Left hindlimb (tissue), 1 donor: ENCODE measurements around the gene TXK.

Source experiments
- DNase-seq: peaks from one replicate; pipeline ENCODE4 v3.0.0-alpha.2; 2018

Gene TXK

GRCh38 chr4:48133669-48134068 lies 381 bp downstream of the TXK start:
- DNase-seq, result no peak

- no peak for DNase-seq
Measured at GRCh38 chr4:48131736-48132135, 2.3 kb downstream of the TXK start.

DNA sequence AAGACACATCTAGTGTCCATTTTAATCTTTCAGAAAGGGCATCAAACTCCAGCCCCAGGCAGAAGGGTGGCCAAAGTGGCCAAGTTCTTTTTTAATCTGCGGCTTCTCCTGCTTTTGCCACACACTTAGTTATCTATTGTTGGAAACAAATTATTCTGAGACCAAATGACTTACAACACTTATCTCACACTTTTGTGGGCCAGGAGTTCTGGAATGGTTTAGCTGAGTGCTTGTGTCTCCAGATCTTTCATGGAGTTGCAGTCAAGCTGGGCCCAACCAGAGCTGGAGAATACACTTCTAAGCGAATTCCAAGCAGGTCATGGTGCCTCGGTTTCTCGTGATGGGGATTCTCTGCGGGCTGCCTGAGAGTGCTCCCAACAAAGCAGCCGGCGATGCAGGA lies 4.0 kb downstream of the TXK start:
- no peak for DNase-seq

DNA sequence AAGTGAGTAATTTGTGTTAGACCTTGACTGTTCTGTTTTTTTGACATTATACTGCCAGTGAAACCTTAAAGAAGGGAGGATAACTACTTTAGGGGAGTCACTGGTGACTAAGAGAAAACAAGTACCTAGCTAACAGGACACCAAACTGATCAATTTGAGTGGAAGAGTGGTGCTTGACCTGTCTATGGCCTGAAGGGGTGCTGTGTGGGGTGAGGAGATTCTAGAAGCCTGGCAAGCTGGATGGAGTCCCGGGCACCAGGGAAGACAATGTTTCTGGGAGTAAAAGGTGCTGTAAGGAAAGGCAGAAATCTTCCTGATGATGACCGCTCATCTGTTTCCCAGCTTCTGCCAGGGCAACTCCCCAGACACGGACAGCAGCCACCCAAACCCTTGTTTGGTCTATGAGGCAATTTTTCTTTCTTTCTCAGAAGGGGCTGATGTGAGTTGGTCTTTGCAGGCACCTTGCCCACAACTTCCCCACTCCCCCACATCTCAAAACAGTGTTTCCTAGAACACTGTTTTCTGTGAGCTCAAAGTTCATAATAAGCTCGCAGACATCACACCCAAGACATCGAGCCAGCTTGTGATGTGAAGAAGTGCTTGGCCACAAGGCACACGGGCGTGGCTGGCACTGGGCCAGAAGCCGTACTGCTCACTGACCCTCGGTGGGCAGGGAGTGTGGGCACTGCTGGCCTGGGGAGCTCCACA lies 4.6 kb downstream of the TXK start:
- no peak for DNase-seq

GRCh38 chr4:48127682-48128404 lies 6.2 kb downstream of the TXK start:
- peak; percentile 61 for DNase-seq

DNA sequence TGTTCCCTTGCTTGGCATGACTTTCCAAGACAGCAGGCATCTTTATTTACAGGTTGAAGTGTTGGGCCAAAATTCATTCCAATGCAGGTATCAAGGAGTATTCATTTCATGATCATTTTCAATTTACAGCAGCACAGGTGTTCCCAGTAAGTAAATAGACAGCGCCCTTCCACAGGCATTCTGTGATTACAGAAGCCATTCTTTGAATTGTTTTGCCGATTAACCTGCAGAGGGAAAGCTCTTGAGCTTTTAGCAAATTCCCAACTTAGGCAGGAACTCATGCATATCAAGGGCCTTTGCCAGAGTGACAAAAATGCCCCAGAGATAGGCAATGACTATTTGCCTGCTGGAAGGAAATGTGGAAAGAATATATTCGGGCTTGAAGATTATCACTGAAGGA lies 6.8 kb downstream of the TXK start:
- DNase-seq, result no peak

DNA sequence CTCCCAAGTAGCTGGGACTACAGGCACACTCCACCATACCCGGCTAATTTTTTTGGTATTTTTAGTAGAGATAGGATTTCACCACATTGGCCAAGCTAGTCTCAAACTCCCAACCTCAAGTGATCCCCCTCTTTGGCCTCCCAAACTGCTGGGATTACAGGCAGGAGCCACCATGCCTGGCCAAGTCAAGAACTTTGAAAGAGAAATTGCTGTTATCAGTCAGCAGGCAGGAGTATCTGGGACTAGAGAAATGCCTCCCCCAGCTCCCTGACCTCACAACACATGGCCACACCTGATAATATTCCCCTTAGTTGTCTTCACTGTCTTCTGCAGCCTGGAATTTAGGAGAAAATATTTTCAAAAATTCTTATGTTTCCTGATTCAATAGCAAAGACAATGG lies 7.4 kb downstream of the TXK start:
- no peak for DNase-seq

GRCh38 chr4:48124870-48125269 lies 9.2 kb downstream of the TXK start:
- no peak for DNase-seq

GRCh38 chr4:48122756-48123155 lies 11.3 kb downstream of the TXK start:
- DNase-seq, result no peak

GRCh38 chr4:48121180-48121579 lies 12.9 kb downstream of the TXK start:
- no peak for DNase-seq

DNA sequence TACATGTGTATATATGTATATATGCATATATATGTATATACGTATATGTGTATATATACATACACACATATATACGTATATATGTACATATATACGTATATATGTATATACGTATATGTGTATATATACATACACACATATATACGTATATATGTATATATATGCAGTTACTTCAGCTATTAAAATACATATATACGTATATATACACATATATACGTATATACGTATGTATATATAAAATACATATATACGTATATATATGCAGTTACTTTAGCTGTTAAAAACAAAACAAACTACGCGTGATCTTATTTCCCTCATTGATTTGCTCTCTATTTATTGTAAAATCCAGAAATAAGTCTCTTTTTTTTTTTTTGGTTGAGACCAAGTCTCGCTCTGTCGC lies 13.9 kb downstream of the TXK start:
- no peak for DNase-seq

DNA sequence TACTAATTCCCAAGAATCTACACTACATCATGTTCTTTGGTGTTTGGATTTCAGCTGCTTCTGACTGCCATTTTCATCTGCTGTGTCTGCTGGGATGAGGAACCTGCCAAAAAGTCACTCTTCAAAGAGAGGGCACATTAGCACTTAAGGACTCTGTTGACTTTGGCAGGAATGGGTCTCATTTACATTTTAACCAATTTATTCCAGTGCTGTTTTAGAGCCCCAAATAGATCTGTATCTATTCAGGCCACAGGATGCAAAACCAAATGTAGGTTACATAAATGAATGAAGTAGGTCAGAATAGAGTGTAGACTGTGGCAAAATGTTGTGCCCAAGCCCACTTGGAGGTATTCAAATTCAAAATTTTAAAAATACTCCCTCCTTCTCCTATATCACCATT lies 14.4 kb downstream of the TXK start:
- no peak for DNase-seq

DNA sequence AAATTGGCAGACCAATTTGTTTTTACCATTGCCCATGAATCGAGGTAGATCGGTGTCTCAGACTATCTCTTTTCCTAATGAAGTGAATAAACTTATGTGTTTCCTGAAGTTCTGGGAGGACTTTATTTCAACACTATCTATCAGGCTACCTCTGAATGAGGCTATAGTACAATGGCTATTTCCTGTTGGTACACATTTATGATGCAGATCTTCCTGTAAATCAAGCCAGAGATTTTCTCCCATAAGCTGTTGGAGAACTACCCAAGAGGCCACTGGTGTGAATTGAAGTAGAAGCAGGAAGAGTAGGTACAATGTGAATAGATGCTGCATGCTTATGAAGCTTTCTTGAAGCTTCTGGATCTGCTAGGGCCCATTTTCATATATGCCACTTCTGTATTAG lies 16.0 kb downstream of the TXK start:
- DNase-seq, result no peak

DNA sequence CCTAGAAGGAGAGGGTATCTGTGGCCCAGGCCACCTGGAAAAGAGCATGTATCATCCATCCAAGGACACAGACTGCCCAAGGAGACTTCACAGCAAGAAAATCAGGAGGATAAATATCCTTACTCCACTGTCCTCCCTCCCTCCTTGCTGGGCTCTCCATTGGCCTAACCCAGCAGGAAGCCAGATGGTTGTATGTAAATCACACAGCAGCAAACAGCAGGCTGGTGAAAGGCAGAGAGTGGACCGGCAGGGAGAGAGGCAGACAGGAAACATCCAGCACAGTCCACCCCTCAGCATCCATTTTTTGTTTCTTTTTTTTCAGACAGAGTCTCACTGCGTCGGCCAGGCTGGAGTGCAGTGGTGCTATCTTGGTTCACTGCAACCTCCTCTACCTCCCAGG lies 17.5 kb downstream of the TXK start:
- no peak for DNase-seq

- no peak for DNase-seq
Measured at GRCh38 chr4:48114412-48114811, 19.6 kb downstream of the TXK start.

DNA sequence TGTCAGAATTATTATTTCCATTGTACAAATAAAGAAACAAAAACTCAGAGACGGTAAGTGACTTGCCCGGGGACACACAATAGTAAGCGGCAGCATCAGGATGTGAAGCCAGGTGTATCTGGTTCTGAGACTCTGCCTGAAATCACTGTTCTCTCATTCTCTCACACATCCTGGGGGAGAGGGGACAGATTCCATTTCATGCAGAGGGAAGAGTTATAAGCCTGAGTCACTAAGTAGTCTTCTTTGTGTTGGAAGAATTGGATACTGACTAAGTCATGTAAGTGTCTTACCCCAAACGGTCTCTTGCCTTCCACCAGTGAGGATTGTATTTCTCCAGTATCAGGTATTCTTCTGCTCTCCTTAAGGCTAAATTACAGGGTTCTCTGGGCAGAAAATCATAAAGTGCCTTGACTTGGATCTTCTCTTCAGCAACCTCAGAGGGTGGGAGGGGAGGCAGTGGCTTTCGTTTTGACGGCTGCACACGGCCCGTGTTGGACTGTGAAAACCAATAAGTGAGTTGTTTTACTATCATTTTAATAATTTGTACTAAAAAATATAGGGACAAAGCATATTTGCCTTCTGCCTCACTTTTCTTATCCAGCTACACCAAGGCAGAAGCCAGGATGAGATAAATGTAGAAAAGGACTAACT lies 21.9 kb downstream of the TXK start:
- no peak for DNase-seq

DNA sequence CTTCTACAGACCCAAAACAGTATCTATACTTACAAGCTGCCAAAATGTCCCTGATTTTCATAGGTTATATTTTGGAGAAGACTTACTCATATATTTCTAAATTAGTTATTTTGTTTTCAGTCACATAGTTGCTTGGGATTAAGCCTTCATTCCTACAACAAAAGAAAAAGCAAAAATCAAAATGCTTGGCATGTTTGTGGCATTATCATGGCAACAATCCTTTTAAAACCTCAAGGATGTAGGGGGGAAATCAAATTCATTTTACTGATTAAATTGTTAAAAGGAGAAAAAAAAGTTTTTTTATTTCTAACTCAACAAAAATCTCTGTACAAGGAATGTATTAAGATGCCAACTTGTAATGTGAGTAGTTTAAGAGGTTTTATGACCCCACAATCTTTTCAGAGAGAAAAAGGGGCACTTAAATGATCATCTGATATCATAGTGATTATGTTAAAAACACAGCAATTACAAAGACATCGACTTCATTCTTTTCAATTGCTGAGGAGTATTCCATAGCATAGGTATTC lies 23.5 kb downstream of the TXK start:
- no peak for DNase-seq

GRCh38 chr4:48109413-48110263 lies 24.4 kb downstream of the TXK start:
- no peak for DNase-seq

DNA sequence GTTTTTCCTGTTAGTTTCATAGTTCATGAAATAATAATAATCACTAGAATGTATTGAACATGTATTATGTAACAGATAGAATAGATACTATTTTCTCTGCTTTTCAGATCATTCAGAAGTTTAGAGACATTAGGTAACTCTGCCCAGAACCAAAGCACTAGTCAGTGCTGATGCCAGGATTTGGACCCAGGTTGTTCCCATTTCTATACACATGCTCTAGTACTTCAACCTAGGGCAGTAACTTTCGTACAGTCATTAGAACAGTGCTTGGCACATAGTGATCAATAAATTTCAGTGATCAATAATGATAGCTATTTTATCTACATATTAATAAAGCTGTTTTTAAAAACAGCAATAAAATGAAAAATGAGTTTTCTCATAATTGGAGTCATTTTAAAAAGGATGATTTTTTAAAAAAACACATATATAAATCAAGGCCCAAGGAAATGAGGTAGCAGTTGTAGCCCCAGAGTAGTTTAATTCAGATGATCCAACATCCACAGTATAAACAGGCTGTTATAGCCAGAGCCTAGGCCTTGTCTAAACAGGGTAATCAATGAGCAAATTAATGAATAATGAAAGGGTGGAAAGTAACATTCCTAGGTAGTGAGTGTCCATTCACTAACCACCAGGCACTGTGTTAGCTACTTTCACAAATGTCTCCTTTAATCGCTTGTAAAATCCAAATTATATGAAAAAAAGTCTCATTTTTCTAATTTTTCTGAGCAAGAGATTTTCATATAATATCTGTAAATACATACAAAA lies 25.6 kb downstream of the TXK start:
- DNase-seq, result no peak

DNA sequence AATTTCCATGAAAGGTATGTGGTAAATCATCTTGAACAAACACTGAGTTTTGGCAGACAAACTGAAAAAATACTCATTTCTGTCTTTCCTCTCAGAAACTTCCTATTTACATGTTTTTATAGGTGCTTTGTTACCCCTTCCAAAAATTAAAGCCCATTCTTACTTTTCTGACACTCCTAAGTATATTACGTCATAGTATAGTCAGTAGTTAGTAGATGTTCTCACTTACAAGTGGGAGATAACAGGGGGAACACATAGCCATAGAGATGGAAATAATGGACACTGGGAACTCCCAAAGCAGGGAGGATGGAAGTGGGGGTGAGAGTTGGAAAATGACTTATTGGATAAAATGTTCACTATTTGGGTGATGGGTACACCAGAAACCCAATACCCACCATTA lies 28.8 kb downstream of the TXK start:
- no peak for DNase-seq

DNA sequence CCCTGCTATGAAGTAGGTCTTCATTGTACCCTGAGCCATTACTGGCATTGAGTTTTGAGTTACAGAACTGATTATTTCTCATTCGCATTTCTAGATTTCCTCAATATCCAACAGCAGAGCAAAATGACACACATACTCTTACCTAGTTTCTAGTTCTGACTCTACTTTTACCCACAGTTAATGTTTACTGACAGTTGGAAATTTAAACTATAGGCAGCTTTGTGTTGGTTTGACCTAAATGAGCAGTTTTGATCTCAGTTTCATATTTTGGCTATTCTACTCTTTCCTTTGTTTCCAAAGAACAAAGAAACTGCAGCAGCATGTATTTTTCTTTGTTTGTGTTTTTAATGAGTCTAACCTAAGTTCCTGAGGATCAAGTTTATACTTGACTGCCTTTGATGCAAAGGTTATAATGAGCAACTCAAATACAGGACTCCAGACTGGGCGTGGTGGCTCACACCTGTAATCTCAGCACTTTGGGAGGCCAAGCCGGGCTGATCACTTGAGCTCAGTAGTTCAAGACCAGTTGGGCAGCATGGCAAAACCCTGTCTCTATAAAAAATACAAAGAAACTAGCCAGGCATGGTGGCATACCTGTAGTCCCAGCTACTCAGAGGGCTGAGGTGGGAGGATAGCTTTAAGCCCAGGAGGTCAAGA lies 30.4 kb downstream of the TXK start:
- DNase-seq, result no peak

DNA sequence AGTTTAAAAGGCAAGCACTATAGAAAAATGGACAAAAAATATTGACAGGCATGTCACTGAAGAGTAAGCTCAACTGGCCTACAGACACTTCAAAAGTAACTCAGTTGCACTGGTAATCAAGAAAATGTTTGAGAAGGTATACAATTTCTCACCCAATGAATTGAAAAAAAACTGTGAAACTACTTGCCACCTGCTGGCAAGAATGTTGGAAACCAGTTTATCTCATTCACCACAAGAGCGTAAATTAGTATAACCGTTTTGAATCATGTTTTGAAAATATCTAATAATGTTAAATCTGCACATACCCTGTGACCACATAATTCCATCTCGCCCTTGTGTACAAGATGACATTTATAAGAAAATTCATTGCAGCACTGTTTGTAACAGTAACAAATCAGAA lies 31.7 kb downstream of the TXK start:
- no peak for DNase-seq
